ENCODE data around the gene RASGRF2.

DNA sequence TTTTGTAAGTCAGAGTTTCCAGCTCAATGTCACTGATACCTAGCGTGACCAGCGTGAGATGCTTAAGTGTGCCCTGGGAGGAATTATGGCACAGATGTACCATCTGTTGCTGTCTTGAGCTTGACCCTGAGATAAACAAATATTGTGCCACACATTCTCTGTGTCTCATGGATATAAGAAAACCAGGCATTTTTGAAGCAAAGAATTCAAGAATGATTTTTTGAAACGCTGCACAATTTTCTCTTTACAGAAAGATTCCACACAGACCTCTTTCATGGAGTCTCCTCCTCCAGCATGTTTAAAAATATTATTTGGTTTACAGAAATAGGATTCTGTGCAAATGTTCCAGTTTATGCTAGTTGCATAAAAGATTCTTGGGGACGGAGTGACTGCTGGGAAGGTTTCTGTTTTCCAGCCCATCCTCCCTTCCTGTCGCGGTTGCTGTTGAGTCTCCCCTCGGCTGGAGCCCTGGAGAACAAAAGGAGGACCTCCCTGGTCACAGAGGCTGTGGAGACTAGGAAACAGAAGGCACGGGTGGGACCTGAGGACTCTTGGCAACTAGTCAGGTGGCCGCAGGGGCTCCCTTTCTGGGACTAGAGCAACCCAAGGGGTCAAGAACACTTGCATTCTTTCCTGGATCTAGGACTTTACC, 120.8 kb downstream of the RASGRF2 start:
- no peak for TF ChIP-seq POLR2A (IDR thresholded peaks at IDR 0.05; ENCODE audit: low read length)
- TF ChIP-seq GATA1 (IDR thresholded peaks at IDR 0.05; ENCODE audit: low read depth, low read length) = no peak
